K562 (cell line): ENCODE measurements around the gene TENM4. TPM values are rescaled to one million over a fixed set of nuclear protein-coding genes. Genes with fewer than 3 reads are reported as not detected.

ENCODE experiments used
- MIER1 ChIP-seq: fragments of 450-650 bp; IDR thresholded peaks from 2 replicates; pipeline ENCODE4 v1.6.1; 2016; ENCODE audit warnings: antibody characterized with exemption, mild to moderate bottlenecking, low read depth
- RAD21 ChIP-seq, 2 experiments: fragments of 250-450 bp in 1 of 2; fragments of 450-650 bp in 1 of 2; sonication (Bioruptor Pico) in 1 of 2; formaldehyde crosslinking in 1 of 2; IDR thresholded peaks in 1 of 2; conservative IDR thresholded peaks in 1 of 2; 2 replicates each; pipeline versions ENCODE4 v1.4.0 to v1.8.0; 2020 to 2022; ENCODE audit warnings: mild to moderate bottlenecking in 2 of 2, moderate library complexity in 1 of 2
- ZNF384 ChIP-seq: IDR thresholded peaks from 2 replicates; pipeline ENCODE4 v1.6.1; 2012; ENCODE audit warnings: low read depth, low read length, improper control_type of control experiment
- polyA plus RNA-seq, 8 experiments: library from polyadenylated mRNA; depleted of rRNA in 4 of 8; stranded (reverse) in 5 of 8; unstranded in 3 of 8; fragments of >200 nt; fragmentation: Nextera tagmentation in 2 of 8; fragmentation: Illumina TruSeq in 1 of 8; extraction: Ambion mirVana in 2 of 8; extraction: Trizol in 1 of 8; gene quantifications; 2 replicates each; pipeline versions ENCODE4 v1.2.1 to v1.2.3, GENCODE V29; 2011 to 2014; ENCODE audit warnings: inconsistent platforms in 1 of 8, missing spikeins in 1 of 8
- total RNA-seq, 7 experiments: library from RNA; depleted of rRNA in 6 of 7; stranded (reverse); fragments of >200 nt in 6 of 7; fragmentation: Illumina TruSeq in 2 of 7; extraction: Trizol in 2 of 7; gene quantifications; 2 replicates each; pipeline versions ENCODE4 v1.2.1 to v1.2.3, GENCODE V29; 2011 to 2021; ENCODE audit warnings: low replicate concordance in 1 of 7
- TF ChIP-seq, protein P1 (sequence below), 2 experiments: fragments of 450-650 bp; formaldehyde crosslinking in 1 of 2; IDR thresholded peaks; 2 replicates each; pipeline versions ENCODE4 v1.4.0 to v1.6.1; 2014 to 2020; ENCODE audit warnings: mild to moderate bottlenecking in 2 of 2, borderline replicate concordance in 1 of 2, low read depth in 1 of 2
- TF ChIP-seq, protein P2 (sequence below): fragments of 450-650 bp; conservative IDR thresholded peaks from 2 replicates; pipeline ENCODE4 v1.6.1; 2016; ENCODE audit warnings: missing genetic modification characterization, low read depth, mild to moderate bottlenecking, missing compliant biosample characterization, moderate library complexity

The TENM4 gene
- total and polyA plus RNA-seq, 9 of the 15 experiments (the other 6 are each of a cell fraction or from before 2014, with no cell fraction given), result 0.16 TPM; not detected in 8

DNA sequence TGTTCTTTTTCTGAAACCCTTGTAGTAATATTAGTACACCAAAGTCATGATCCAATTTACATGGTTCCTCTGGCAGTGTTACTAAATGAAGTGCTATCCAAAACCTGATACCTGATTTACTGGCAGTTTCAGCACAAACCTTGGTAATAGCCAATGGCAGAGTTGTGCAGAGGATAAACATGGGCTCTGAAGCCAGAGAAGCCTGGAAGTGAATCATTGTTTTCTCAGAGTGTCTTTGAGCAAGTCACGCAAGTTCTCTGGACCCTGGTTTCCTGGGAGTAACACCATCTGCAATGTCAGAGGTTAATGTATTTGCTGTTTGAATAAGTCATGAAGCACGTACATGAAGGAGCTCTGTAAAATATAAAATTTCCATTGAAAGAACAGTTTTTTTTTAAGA lies 643.9 kb downstream of the TENM4 start (continued):
- TF ChIP-seq, protein P1, sequence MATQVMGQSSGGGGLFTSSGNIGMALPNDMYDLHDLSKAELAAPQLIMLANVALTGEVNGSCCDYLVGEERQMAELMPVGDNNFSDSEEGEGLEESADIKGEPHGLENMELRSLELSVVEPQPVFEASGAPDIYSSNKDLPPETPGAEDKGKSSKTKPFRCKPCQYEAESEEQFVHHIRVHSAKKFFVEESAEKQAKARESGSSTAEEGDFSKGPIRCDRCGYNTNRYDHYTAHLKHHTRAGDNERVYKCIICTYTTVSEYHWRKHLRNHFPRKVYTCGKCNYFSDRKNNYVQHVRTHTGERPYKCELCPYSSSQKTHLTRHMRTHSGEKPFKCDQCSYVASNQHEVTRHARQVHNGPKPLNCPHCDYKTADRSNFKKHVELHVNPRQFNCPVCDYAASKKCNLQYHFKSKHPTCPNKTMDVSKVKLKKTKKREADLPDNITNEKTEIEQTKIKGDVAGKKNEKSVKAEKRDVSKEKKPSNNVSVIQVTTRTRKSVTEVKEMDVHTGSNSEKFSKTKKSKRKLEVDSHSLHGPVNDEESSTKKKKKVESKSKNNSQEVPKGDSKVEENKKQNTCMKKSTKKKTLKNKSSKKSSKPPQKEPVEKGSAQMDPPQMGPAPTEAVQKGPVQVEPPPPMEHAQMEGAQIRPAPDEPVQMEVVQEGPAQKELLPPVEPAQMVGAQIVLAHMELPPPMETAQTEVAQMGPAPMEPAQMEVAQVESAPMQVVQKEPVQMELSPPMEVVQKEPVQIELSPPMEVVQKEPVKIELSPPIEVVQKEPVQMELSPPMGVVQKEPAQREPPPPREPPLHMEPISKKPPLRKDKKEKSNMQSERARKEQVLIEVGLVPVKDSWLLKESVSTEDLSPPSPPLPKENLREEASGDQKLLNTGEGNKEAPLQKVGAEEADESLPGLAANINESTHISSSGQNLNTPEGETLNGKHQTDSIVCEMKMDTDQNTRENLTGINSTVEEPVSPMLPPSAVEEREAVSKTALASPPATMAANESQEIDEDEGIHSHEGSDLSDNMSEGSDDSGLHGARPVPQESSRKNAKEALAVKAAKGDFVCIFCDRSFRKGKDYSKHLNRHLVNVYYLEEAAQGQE (IDR thresholded peaks at IDR 0.05; ENCODE audit: borderline replicate concordance), result no peak
- TF ChIP-seq, protein P1 (CRISPR knock-in tag; IDR thresholded peaks at IDR 0.05; ENCODE audit: low read depth), result no peak
- TF ChIP-seq, protein P2, sequence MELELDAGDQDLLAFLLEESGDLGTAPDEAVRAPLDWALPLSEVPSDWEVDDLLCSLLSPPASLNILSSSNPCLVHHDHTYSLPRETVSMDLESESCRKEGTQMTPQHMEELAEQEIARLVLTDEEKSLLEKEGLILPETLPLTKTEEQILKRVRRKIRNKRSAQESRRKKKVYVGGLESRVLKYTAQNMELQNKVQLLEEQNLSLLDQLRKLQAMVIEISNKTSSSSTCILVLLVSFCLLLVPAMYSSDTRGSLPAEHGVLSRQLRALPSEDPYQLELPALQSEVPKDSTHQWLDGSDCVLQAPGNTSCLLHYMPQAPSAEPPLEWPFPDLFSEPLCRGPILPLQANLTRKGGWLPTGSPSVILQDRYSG, result no peak
- no peak for TF ChIP-seq MIER1
- TF ChIP-seq RAD21 (CRISPR knock-in tag; conservative IDR thresholded peaks at IDR 0.05 in 1 of 2, IDR thresholded peaks at IDR 0.05 in 1 of 2), result no peak
- TF ChIP-seq ZNF384, result no peak
